Right lobe of liver (tissue), 6 donors: Measurements from ENCODE around the gene MRRF. TPM values are rescaled to one million over a fixed set of nuclear protein-coding genes. Genes with fewer than 3 reads are reported as not detected.
A peak's percentile ranks its signal among the peaks of the same experiment; 100 is the strongest.

ENCODE experiments used
- ATAC-seq, 4 donors: fragments of 200-7000 bp; cut with Tn5 transposase; one replicate each; pipeline ENCODE4 v1.9.1; 2020; ENCODE audit warnings: mild to moderate bottlenecking in 4 of 4, moderate library complexity in 4 of 4
- DNase-seq, 3 donors: peaks; one replicate each; pipeline ENCODE4 v3.0.0-alpha.2; 2020
- H3K27ac ChIP-seq, 3 donors: fragments of 200-600 bp; one replicate each; pipeline ENCODE4 v1.8.0; 2022
- H3K27me3 ChIP-seq, 2 donors: fragments of 200-600 bp; one replicate each; pipeline ENCODE4 v1.8.0; 2022
- H3K36me3 ChIP-seq, 4 donors: fragments of 200-600 bp; sonication (generic) in 1 of 4; one replicate each; pipeline versions ENCODE4 v1.5.1 to v1.8.0; 2017 to 2022; ENCODE audit warnings: control low read depth in 1 of 4
- H3K4me1 ChIP-seq, 4 donors: fragments of 200-600 bp; sonication (generic) in 1 of 4; one replicate each; pipeline versions ENCODE4 v1.5.1 to v1.8.0; 2017 to 2022; ENCODE audit warnings: control low read depth in 1 of 4
- H3K4me3 ChIP-seq, 3 donors: fragments of 200-600 bp; one replicate each; pipeline ENCODE4 v1.8.0; 2022
- H3K9me3 ChIP-seq, 4 donors: fragments of 200-600 bp; sonication (generic) in 1 of 4; one replicate each; pipeline versions ENCODE4 v1.5.1 to v1.8.0; 2017 to 2022; ENCODE audit warnings: control low read depth in 1 of 4
- POLR2A ChIP-seq: fragments of 450-650 bp; IDR thresholded peaks from one replicate; pipeline ENCODE4 v1.6.1; 2017; ENCODE audit warnings: antibody characterized with exemption, mild to moderate bottlenecking
- WGBS: methylation state at CpG from one replicate; pipeline ENCODE4 v1.1.6; 2018; ENCODE audit warnings: low coverage, low lambda C conversion rate; ENCODE audit not compliant: insufficient coverage; ENCODE audit errors: missing lambda C conversion rate; 5-methylcytosine and 5-hydroxymethylcytosine counted together
- intact Hi-C, 2 donors: fragments of 100-400 bp; cut with DNase I; formaldehyde crosslinking; loops; one replicate each; pipeline versions ENCODE4 v1.11.2 to v1.14.1; 2022
- total RNA-seq, 6 experiments: library from RNA; depleted of rRNA in 2 of 6; stranded (reverse); fragments of >200 nt in 2 of 6; fragmentation: NEBNext Ultra II Directional in 3 of 6; extraction: Animal tissue kit (Norgen Biotek cat#: 25700) in 3 of 6; gene quantifications; one replicate each; pipeline versions ENCODE4 v1.1.0 to v1.2.4, GENCODE V29; 2016 to 2023
- TF ChIP-seq, protein P1 (sequence below), 4 donors: fragments of 200-600 bp in 3 of 4; fragments of 450-650 bp in 1 of 4; IDR thresholded peaks; one replicate each; pipeline versions ENCODE4 v1.5.1 to v1.8.0; 2016 to 2022; ENCODE audit warnings: antibody characterized with exemption in 4 of 4, mild to moderate bottlenecking in 2 of 4
- donor health status: DM: no; HTN: yes; CAD: no.
- donor health status: DM: no; HTN: no; CAD: no.
- donor health status: DM: no; HTN: no; CAD: no.
- donor health status: DM: no; HTN: yes; CAD: no.
- donor health status: DM: no; HTN: yes; CAD: no.

The MRRF gene
- total RNA-seq, 6 experiments from 2014 or later = 17.4 to 34.0 (median 22.6) TPM

DNA sequence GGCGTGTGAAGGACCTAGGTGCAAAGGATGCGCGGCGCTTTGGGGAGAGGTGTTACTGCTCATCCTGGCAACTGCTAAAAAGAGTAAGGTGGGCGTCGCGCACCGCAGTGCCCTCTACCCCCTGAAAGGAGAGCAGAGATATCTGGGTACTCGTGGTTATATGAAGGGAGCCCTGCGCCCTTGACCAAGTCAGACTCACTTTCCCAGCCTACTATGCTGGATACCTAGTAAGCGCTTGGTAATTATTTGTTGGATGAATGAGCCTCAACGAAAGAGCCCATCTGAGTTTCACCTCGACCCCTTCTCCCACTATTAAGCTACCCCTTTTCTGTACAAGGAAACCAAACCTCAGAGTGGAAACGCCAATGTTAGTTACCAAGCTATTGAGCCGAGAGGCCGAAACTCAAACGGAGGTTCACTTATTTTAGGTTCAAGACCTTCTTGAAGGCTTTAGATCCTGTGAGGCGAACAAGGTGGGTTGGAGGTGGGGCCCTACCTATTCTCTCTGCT, 44.0 kb upstream of the MRRF start:
- Histone ChIP-seq H3K4me1 (peaks cover 0 to 12% (median 0%) of the 10 kb centered on the region in 4 donors), H3K27ac (no peak overlapping the region), H3K9me3 (no peaks in the 10 kb centered on the region), H3K4me3 (no peak overlapping the region), H3K27me3 (peaks cover 14 to 51% of the 10 kb centered on the region in 2 donors), H3K36me3 (no peaks in the 10 kb centered on the region)
- 17% methylated on average over 13 of the region's 18 CpGs for WGBS
- intact Hi-C loops = no loop called here
- TF ChIP-seq POLR2A = no peak
- TF ChIP-seq, protein P1, sequence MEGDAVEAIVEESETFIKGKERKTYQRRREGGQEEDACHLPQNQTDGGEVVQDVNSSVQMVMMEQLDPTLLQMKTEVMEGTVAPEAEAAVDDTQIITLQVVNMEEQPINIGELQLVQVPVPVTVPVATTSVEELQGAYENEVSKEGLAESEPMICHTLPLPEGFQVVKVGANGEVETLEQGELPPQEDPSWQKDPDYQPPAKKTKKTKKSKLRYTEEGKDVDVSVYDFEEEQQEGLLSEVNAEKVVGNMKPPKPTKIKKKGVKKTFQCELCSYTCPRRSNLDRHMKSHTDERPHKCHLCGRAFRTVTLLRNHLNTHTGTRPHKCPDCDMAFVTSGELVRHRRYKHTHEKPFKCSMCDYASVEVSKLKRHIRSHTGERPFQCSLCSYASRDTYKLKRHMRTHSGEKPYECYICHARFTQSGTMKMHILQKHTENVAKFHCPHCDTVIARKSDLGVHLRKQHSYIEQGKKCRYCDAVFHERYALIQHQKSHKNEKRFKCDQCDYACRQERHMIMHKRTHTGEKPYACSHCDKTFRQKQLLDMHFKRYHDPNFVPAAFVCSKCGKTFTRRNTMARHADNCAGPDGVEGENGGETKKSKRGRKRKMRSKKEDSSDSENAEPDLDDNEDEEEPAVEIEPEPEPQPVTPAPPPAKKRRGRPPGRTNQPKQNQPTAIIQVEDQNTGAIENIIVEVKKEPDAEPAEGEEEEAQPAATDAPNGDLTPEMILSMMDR (IDR thresholded peaks at IDR 0.05) = no peak
- ATAC-seq = no peak
- DNase-seq = no peak

DNA sequence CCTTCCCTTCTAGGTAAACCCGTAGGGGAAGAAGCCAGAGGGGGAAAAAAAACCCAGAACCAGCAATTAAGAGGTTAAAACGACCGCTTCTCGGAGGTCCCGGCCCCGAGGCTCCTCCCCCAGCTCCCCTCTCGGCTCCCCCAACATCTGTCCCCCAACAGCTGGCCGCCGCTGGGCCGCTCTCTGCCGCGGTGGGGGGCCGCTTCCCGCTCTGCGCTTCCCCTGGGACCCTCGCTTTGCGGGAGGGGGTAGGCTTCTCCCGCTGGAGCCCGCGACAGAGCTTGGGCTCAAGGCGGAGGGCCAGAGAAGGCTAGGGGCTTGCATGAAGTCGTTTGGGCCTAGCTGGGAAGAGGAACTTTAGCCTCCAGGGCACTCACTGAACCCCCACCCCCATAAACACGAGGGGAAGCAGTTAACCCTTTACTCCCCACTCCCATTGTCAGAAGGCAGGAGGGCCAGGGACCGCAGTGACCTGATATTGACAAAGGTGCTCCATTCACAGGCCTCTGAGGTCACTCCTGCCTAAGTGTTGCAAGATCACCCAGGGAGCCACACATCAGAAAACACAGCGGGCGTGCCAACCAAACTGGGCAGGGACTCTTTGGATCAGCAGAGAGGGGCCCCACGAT, 43.4 kb upstream of the MRRF start:
- intact Hi-C loops = no loop called here
- WGBS = 12% methylated on average over 13 of the region's 27 CpGs
- H3K27ac ChIP-seq = no peak overlapping the region
- H3K4me1 ChIP-seq = peaks cover 0 to 17% (median 0%) of the 10 kb centered on the region in 4 donors
- H3K36me3 ChIP-seq = no peaks in the 10 kb centered on the region
- H3K4me3 ChIP-seq = no peak overlapping the region
- DNase-seq (no peak), ATAC-seq (peak; percentile 38 to 81 (median 58))
- TF ChIP-seq POLR2A = no peak
- TF ChIP-seq, protein P1 (IDR thresholded peaks at IDR 0.05) = no peak
- H3K27me3 ChIP-seq = peaks cover 14 to 57% of the 10 kb centered on the region in 2 donors
- no peaks in the 10 kb centered on the region for H3K9me3 ChIP-seq

DNA sequence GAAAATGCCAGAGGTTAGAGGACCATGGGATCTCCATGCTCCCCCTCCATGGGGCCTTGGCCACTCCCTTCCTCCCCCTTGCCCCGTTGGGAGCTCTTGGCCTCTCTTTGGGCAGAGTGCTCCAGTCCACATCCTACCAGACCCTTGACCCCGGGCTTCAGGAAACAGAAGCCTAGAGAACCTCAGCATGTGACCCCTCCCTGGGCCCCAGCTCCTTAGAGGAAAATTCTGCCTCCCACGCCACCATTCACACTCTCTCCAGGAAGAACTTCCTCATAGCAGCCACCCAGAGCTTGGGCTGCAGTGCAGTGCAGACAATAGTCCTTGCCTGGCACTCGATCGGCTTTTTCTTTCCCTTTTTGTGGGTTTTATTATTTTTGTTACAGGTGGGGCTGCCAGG, 41.9 kb upstream of the MRRF start:
- 4% methylated on average over 4 of the region's 5 CpGs for WGBS
- Histone ChIP-seq H3K4me3 (no peak overlapping the region), H3K4me1 (peaks cover 0 to 32% (median 0%) of the 10 kb centered on the region in 4 donors), H3K27me3 (peaks cover 14 to 49% of the 10 kb centered on the region in 2 donors), H3K36me3 (no peaks in the 10 kb centered on the region), H3K27ac (no peak overlapping the region), H3K9me3 (no peaks in the 10 kb centered on the region)
- intact Hi-C loops = no loop called here
- no peak for ATAC-seq
- DNase-seq = no peak
- TF ChIP-seq POLR2A = no peak
- TF ChIP-seq, protein P1 (IDR thresholded peaks at IDR 0.05) = no peak

DNA sequence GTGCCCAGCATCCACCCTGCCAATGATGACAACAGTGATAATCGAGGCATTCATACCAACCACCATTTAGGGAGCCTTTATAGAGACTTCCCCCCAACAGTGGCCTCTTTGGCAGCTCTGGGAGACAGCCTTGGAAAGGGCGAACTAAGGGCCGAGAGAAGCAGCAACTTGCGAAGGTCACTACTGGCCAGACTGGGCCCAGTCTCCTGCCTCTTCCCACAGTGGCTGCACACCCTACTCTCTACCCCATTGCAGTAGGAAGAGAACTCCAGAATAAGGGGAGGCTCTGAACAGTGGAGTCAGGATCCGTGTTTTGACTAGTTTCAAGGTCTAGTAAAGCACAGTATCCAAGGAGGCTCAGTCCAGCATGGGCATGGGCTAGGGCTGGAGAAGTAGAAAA, 41.2 kb upstream of the MRRF start:
- Histone ChIP-seq H3K27me3 (peaks cover 14 to 50% of the 10 kb centered on the region in 2 donors), H3K4me1 (peaks cover 0 to 37% (median 0%) of the 10 kb centered on the region in 4 donors), H3K27ac (no peak overlapping the region), H3K9me3 (no peaks in the 10 kb centered on the region), H3K36me3 (no peaks in the 10 kb centered on the region), H3K4me3 (no peak overlapping the region)
- ATAC-seq (no peak), DNase-seq (no peak)
- intact Hi-C loops = no loop called here
- TF ChIP-seq POLR2A = no peak
- TF ChIP-seq, protein P1 (IDR thresholded peaks at IDR 0.05) = no peak
- WGBS = 79% methylated on average over 4 of the region's 5 CpGs
